B cell (primary cell): ENCODE data around the gene TRAPPC2. TPM values are rescaled to one million over a fixed set of nuclear protein-coding genes. Genes with fewer than 3 reads are reported as not detected.
"Not testable (repeated sequence)": the region's sequence is repeated elsewhere in the genome, so short reads cannot be mapped to it uniquely, and the experiment has no call there.

ENCODE experiments used
- ATAC-seq: fragments of 200-7000 bp; cut with Tn5 transposase; one replicate; pipeline ENCODE4 v1.10.0; 2021; ENCODE audit warnings: low read depth, mild to moderate bottlenecking, moderate number of reproducible peaks, moderate library complexity
- CTCF ChIA-PET: fragments of 350-600 bp; sonication (Branson Sonifier 250); formaldehyde crosslinking; loops from one replicate; lab custom pipeline; 2021; ENCODE audit warnings: antibody characterized with exemption, inconsistent platforms; lab: Charles Lee
- POLR2A ChIA-PET: fragments of 350-600 bp; sonication (Branson Sonifier 250); formaldehyde crosslinking; loops from one replicate; lab custom pipeline; 2021; ENCODE audit warnings: antibody characterized with exemption; lab: Charles Lee
- DNase-seq: peaks from one replicate; pipeline ENCODE4 v3.0.0; 2013
- H2AFZ ChIP-seq: 2 replicates; pipeline ENCODE4 v1.6.1; 2012; ENCODE audit warnings: mild to moderate bottlenecking, low read depth, low read length; ENCODE audit not compliant: insufficient read depth, poor library complexity, severe bottlenecking
- H3K27ac ChIP-seq, 2 donors: 1 replicate in 1 of 2; 2 replicates in 1 of 2; pipeline ENCODE4 v1.5.1; 2012 to 2013; ENCODE audit warnings: low read length in 2 of 2, mild to moderate bottlenecking in 2 of 2, moderate library complexity in 1 of 2
- H3K27me3 ChIP-seq, 4 experiments: fragments of 200-600 bp in 1 of 4; sonication (generic) in 1 of 4; replicated peaks in 1 of 4; 1 replicate in 2 of 4; 2 replicates in 2 of 4; pipeline versions ENCODE4 v1.6.1 to v1.7.0; 2013 to 2016; ENCODE audit warnings: low read length in 3 of 4, mild to moderate bottlenecking in 2 of 4, mixed read lengths in 1 of 4, moderate library complexity in 1 of 4; ENCODE audit not compliant: insufficient read depth in 4 of 4, control insufficient read depth in 3 of 4; ENCODE audit errors: control extremely low read depth in 1 of 4
- H3K36me3 ChIP-seq, 2 experiments: replicated peaks in 1 of 2; 1 replicate in 1 of 2; 2 replicates in 1 of 2; pipeline versions ENCODE4 v1.6.1 to v1.7.1; 2013; ENCODE audit warnings: low read length in 1 of 2; ENCODE audit not compliant: insufficient read depth in 2 of 2, control insufficient read depth in 1 of 2; ENCODE audit errors: control extremely low read depth in 1 of 2, extremely low read depth in 1 of 2
- H3K4me1 ChIP-seq, 2 donors: fragments of 200-600 bp in 1 of 2; sonication (generic) in 1 of 2; 1 replicate in 1 of 2; 2 replicates in 1 of 2; pipeline versions ENCODE4 v1.5.1 to v1.6.1; 2013 to 2017; ENCODE audit warnings: low read length in 2 of 2; ENCODE audit not compliant: control insufficient read depth in 2 of 2, insufficient read depth in 2 of 2
- H3K4me2 ChIP-seq: replicated peaks from 2 replicates; pipeline ENCODE3; 2012; ENCODE audit warnings: mild to moderate bottlenecking, low read depth, low read length; ENCODE audit not compliant: poor library complexity, severe bottlenecking
- H3K4me3 ChIP-seq, 5 experiments: fragments of 200-600 bp in 1 of 5; sonication (generic) in 1 of 5; 1 replicate in 3 of 5; 2 replicates in 2 of 5; pipeline versions ENCODE4 v1.5.1 to v1.7.0; 2011 to 2016; ENCODE audit warnings: low read length in 4 of 5, mild to moderate bottlenecking in 4 of 5, low read depth in 2 of 5, control low read depth in 1 of 5, moderate library complexity in 1 of 5; ENCODE audit not compliant: insufficient read depth in 1 of 5; ENCODE audit errors: control extremely low read depth in 1 of 5, extremely low read depth in 1 of 5
- H3K79me2 ChIP-seq: fragments of 200-600 bp; sonication (generic); one replicate; pipeline ENCODE4 v1.6.0; 2016; ENCODE audit warnings: low read length; ENCODE audit not compliant: control insufficient read depth, insufficient read depth
- H3K9ac ChIP-seq: fragments of 200-600 bp; sonication (generic); 2 replicates; pipeline ENCODE4 v1.6.1; 2017; ENCODE audit warnings: mild to moderate bottlenecking, low read length, moderate library complexity
- H3K9me3 ChIP-seq, 3 donors: one replicate each; pipeline versions ENCODE4 v1.6.1 to v1.7.1; 2013; ENCODE audit warnings: low read length in 2 of 3; ENCODE audit not compliant: control insufficient read depth in 2 of 3, insufficient read depth in 1 of 3; ENCODE audit errors: control extremely low read depth in 1 of 3
- H4K20me1 ChIP-seq: 2 replicates; pipeline ENCODE4 v1.6.0; 2012; ENCODE audit warnings: mild to moderate bottlenecking, low read length; ENCODE audit not compliant: insufficient read depth, control insufficient read depth, poor library complexity, severe bottlenecking
- H3K27ac Mint-ChIP-seq: one replicate; pipeline ENCODE4 v1.8.0; 2021; ENCODE audit warnings: mixed read lengths
- H3K27me3 Mint-ChIP-seq: one replicate; pipeline ENCODE4 v1.8.0; 2021; ENCODE audit warnings: mixed read lengths
- H3K4me1 Mint-ChIP-seq: one replicate; pipeline ENCODE4 v1.8.0; 2021; ENCODE audit warnings: mixed read lengths
- H3K4me3 Mint-ChIP-seq: one replicate; pipeline ENCODE4 v1.8.0; 2021; ENCODE audit warnings: mixed read lengths
- H3K9me3 Mint-ChIP-seq: one replicate; pipeline ENCODE4 v1.8.0; 2022; ENCODE audit warnings: mixed read lengths; ENCODE audit not compliant: insufficient read depth
- CTCF ChIP-seq: fragments of 200-600 bp; IDR thresholded peaks from one replicate; pipeline ENCODE4 v1.8.0; 2022; ENCODE audit warnings: antibody characterized with exemption, mild to moderate bottlenecking
- EZH2 ChIP-seq: IDR thresholded peaks from 2 replicates; pipeline ENCODE4 v1.6.1; 2012; ENCODE audit warnings: borderline replicate concordance, low read depth, mild to moderate bottlenecking, moderate library complexity, low read length; ENCODE audit not compliant: insufficient read depth, poor library complexity, severe bottlenecking
- WGBS: methylation state at CpG from one replicate; pipeline ENCODE4 v1.1.5; 2013; ENCODE audit warnings: missing lambda C conversion rate; ENCODE audit not compliant: insufficient coverage; 5-methylcytosine and 5-hydroxymethylcytosine counted together
- intact Hi-C: fragments of 100-400 bp; cut with micrococcal nuclease; formaldehyde crosslinking; loops from one replicate; pipeline ENCODE4 v1.10.0; 2022
- polyA plus RNA-seq: library from polyadenylated mRNA; depleted of rRNA; stranded (reverse); fragments of >200 nt; gene quantifications from 2 replicates; pipeline ENCODE4 v1.2.3, GENCODE V29; 2012
- total RNA-seq, 2 donors: library from RNA; stranded (reverse); fragments of 120-200 nt in 1 of 2; gene quantifications; 1 replicate in 1 of 2; 2 replicates in 1 of 2; pipeline versions ENCODE4 v1.2.3 to v1.2.4, GENCODE V29; 2013 to 2022

The TRAPPC2 gene
- total and polyA plus RNA-seq, 2 donors (not counting 1 experiment from before 2014, with no cell fraction given): 27.0 to 28.0 TPM

GRCh38 chrX:13724878-13725277, 9.5 kb downstream of the TRAPPC2 start:
- Histone ChIP-seq H3K79me2 (peaks cover 73% of the 10 kb centered on the region), H4K20me1 (peaks cover 27% of the 10 kb centered on the region), H3K4me1 (peaks cover 13 to 19% of the 10 kb centered on the region in 2 donors)
- H3K4me2 ChIP-seq, H3K36me3 ChIP-seq, H3K4me3 Mint-ChIP-seq, H3K9me3 ChIP-seq, H3K4me3 ChIP-seq, H3K27me3 Mint-ChIP-seq, DNase-seq, H3K27ac ChIP-seq, intact Hi-C loops, POLR2A ChIA-PET, CTCF ChIA-PET, ATAC-seq, H3K27me3 ChIP-seq, H3K9me3 Mint-ChIP-seq, H3K9ac ChIP-seq, H3K27ac Mint-ChIP-seq, H2AFZ ChIP-seq: not testable (repeated sequence)
- peaks cover 48% of the 10 kb centered on the region for H3K4me1 Mint-ChIP-seq
- 100% methylated on average over 6 of the region's 9 CpGs for WGBS

- no peaks in the 10 kb centered on the region for H3K9me3 ChIP-seq
- H2AFZ ChIP-seq: no peak overlapping the region
- intact Hi-C loops: no loop called here
- peaks cover 13 to 19% of the 10 kb centered on the region in 2 donors for H3K4me1 ChIP-seq
- H3K4me1 Mint-ChIP-seq: peaks cover 29% of the 10 kb centered on the region
- TF ChIP-seq EZH2: no peak
- TF ChIP-seq CTCF: no peak
- DNase-seq (peak; percentile 30), ATAC-seq (no peak)
- peaks cover 27% of the 10 kb centered on the region for H4K20me1 ChIP-seq
- CTCF ChIA-PET: interaction anchor here (0.7 to 1.9 kb wide), 4 partner anchors 12 to 310 kb away, joined by 4 to 5 read pairs (median 5); partner anchors contain the start of genes OFD1 and TRAPPC2
- H3K9ac ChIP-seq: no peak overlapping the region
- POLR2A ChIA-PET: no interaction called here
- H3K9me3 Mint-ChIP-seq: no peaks in the 10 kb centered on the region
- H3K27ac ChIP-seq: no peak overlapping the region
- no CpG with 5 or more reads among the region's 7 CpGs for WGBS
- H3K27me3 Mint-ChIP-seq: no peaks in the 10 kb centered on the region
- H3K79me2 ChIP-seq: peaks cover 52% of the 10 kb centered on the region
- peak overlapping the region; percentile 37 for H3K27ac Mint-ChIP-seq
- no peaks in the 10 kb centered on the region for H3K27me3 ChIP-seq
- peaks cover 0 to 14% of the 10 kb centered on the region in 2 experiments for H3K36me3 ChIP-seq
- H3K4me3 Mint-ChIP-seq: no peak overlapping the region
- no peak overlapping the region for H3K4me3 ChIP-seq
- peak overlapping the region; percentile 3 for H3K4me2 ChIP-seq
Observed at GRCh38 chrX:13721819-13722519, 12.5 kb downstream of the TRAPPC2 start.
